PFSK-1 (cell line): ENCODE data around the gene CRYBA4.

Source experiments
- FOXP2 ChIP-seq: optimal IDR thresholded peaks from 2 replicates; pipeline ENCODE3; 2011; ENCODE audit warnings: borderline replicate concordance, control low read depth, inconsistent platforms; ENCODE audit not compliant: insufficient read depth; ENCODE audit errors: extremely low read length, extremely low read depth
- POLR2AphosphoS5 ChIP-seq: IDR thresholded peaks from 2 replicates; pipeline ENCODE4 v1.6.1; 2012; ENCODE audit warnings: low read depth, mild to moderate bottlenecking, control low read depth, low read length, moderate library complexity
- SIN3A ChIP-seq: IDR thresholded peaks from 2 replicates; pipeline ENCODE4 v1.6.1; 2012; ENCODE audit warnings: mild to moderate bottlenecking, low read length, moderate library complexity, borderline replicate concordance; ENCODE audit not compliant: insufficient read depth
- TAF1 ChIP-seq: IDR thresholded peaks from 2 replicates; pipeline ENCODE4 v1.6.1; 2012; ENCODE audit warnings: low read length, control low read depth, borderline replicate concordance; ENCODE audit not compliant: insufficient read depth
- TF ChIP-seq, protein P1 (sequence below), 2 experiments: IDR thresholded peaks; 2 replicates each; pipeline versions ENCODE4 v1.6.1 to v1.8.0; 2011 to 2012; ENCODE audit warnings: low read depth in 2 of 2, low read length in 2 of 2, control low read depth in 1 of 2, inconsistent platforms in 1 of 2, mild to moderate bottlenecking in 1 of 2, moderate library complexity in 1 of 2; ENCODE audit not compliant: insufficient read depth in 1 of 2

DNA sequence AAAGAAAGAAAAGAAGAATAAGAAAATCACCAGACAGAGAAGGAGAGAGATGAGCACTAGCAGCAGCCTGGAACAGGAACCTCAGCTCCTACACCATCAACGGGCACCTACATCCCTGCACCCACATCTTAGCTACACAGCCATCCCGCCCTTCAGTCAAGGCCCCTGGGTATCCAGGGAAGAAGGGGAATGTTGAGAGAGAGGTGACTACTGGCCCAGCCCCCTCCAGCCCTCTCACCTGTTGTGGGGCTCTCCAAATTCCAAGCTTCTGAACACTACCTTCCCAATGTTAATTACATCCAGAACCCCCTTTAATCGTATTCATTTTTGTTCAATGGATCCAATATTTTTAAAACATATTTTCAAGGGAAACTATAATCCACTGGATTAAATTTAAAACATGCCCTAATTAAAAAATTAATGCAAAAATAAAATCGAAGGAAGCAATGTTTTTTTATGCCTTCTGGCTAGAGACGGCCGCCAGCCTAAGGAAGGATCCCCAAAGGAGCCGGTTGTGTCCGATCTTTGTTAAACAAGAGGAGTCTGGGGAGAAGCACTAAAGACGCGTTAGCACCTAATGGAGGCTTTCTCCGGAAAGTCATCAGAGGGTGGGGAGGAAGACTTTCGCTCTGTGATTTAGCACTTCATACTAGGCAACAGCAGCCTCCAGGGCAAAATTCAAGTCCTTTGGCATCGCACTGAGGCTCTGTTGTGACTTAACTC, 41.4 kb upstream of the CRYBA4 start:
- TF ChIP-seq POLR2AphosphoS5, result no peak
- TF ChIP-seq SIN3A, result no peak
- TF ChIP-seq TAF1, result no peak
- TF ChIP-seq, protein P1, sequence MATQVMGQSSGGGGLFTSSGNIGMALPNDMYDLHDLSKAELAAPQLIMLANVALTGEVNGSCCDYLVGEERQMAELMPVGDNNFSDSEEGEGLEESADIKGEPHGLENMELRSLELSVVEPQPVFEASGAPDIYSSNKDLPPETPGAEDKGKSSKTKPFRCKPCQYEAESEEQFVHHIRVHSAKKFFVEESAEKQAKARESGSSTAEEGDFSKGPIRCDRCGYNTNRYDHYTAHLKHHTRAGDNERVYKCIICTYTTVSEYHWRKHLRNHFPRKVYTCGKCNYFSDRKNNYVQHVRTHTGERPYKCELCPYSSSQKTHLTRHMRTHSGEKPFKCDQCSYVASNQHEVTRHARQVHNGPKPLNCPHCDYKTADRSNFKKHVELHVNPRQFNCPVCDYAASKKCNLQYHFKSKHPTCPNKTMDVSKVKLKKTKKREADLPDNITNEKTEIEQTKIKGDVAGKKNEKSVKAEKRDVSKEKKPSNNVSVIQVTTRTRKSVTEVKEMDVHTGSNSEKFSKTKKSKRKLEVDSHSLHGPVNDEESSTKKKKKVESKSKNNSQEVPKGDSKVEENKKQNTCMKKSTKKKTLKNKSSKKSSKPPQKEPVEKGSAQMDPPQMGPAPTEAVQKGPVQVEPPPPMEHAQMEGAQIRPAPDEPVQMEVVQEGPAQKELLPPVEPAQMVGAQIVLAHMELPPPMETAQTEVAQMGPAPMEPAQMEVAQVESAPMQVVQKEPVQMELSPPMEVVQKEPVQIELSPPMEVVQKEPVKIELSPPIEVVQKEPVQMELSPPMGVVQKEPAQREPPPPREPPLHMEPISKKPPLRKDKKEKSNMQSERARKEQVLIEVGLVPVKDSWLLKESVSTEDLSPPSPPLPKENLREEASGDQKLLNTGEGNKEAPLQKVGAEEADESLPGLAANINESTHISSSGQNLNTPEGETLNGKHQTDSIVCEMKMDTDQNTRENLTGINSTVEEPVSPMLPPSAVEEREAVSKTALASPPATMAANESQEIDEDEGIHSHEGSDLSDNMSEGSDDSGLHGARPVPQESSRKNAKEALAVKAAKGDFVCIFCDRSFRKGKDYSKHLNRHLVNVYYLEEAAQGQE (IDR thresholded peaks at IDR 0.05; ENCODE audit: insufficient read depth in 1 of 2, low read depth in 2 of 2, low read length in 2 of 2), result no peak
- TF ChIP-seq FOXP2, result no peak
